Myocyte (in vitro differentiated cells): ENCODE results near the gene ASB7. TPM values are rescaled to one million over a fixed set of nuclear protein-coding genes. Genes with fewer than 3 reads are reported as not detected.

Experiments used
- total RNA-seq: library from RNA; depleted of rRNA; stranded (reverse); fragments of >200 nt; gene quantifications from 2 replicates; pipeline ENCODE4 v1.2.3, GENCODE V29; 2014

The ASB7 gene
- total RNA-seq, 1 donor from 2014 or later, result 9.2 TPM

Other genes starting within 250 kb of the ASB7 start
- not detected in 2 replicates for gene CERS3, start 73.6 kb upstream of the ASB7 start, total RNA-seq
- 12.4 and 18.6 TPM in 2 replicates for gene LINS1, start 405 bp upstream of the ASB7 start, total RNA-seq